Measurements from ENCODE around the gene NCOA1. TPM values are rescaled to one million over a fixed set of nuclear protein-coding genes. Genes with fewer than 3 reads are reported as not detected.
"Not testable (repeated sequence)": the region's sequence is repeated elsewhere in the genome, so short reads cannot be mapped to it uniquely, and the experiment has no call there.

The NCOA1 gene
- total RNA-seq, 2 donors from 2014 or later, result 17.1 to 29.1 TPM

- H3K9me3 Mint-ChIP-seq; DNase-seq (ENCODE audit: low spot score in 2 of 2); ATAC-seq: not testable (repeated sequence)
- Mint-ChIP-seq H3K36me3 (peaks cover 34 to 47% of the 10 kb centered on the region in 2 donors), H3K27ac (peak overlapping the region in 1 of 2 donors; percentile 11)
These were observed 315.0 kb downstream of the NCOA1 start for GRCh38 chr2:24805811-24806660.

GRCh38 chr2:24806661-24807036, 315.6 kb downstream of the NCOA1 start:
- no peaks in the 10 kb centered on the region for H3K9me3 Mint-ChIP-seq
- DNase-seq (ENCODE audit: low spot score in 2 of 2) (no peak), ATAC-seq (no peak)
- H3K27ac Mint-ChIP-seq, result peak overlapping the region in 1 of 2 donors; percentile 11
- peaks cover 34 to 42% of the 10 kb centered on the region in 2 donors for H3K36me3 Mint-ChIP-seq

- DNase-seq (ENCODE audit: low spot score in 2 of 2) (no peak), ATAC-seq (no peak)
- Mint-ChIP-seq H3K9me3 (no peaks in the 10 kb centered on the region), H3K36me3 (peaks cover 32 to 43% of the 10 kb centered on the region in 2 donors), H3K27ac (no peak overlapping the region)
These were observed 318.4 kb downstream of the NCOA1 start for GRCh38 chr2:24809316-24810007.

GRCh38 chr2:24813691-24814137, 322.7 kb downstream of the NCOA1 start:
- ATAC-seq, result no peak
- DNase-seq (ENCODE audit: low spot score in 2 of 2), result no peak
- no peaks in the 10 kb centered on the region for H3K9me3 Mint-ChIP-seq
- H3K27ac Mint-ChIP-seq, result no peak overlapping the region
- H3K36me3 Mint-ChIP-seq, result peaks cover 13 to 33% of the 10 kb centered on the region in 2 donors

GRCh38 chr2:24814516-24814915, 323.5 kb downstream of the NCOA1 start:
- no peak overlapping the region for H3K27ac Mint-ChIP-seq
- no peak for DNase-seq (ENCODE audit: low spot score in 2 of 2)
- peaks cover 13 to 36% of the 10 kb centered on the region in 2 donors for H3K36me3 Mint-ChIP-seq
- no peak for ATAC-seq
- no peaks in the 10 kb centered on the region for H3K9me3 Mint-ChIP-seq

GRCh38 chr2:24815171-24815570, 324.1 kb downstream of the NCOA1 start:
- H3K9me3 Mint-ChIP-seq, result no peaks in the 10 kb centered on the region
- H3K27ac Mint-ChIP-seq, result no peak overlapping the region
- ATAC-seq (no peak), DNase-seq (ENCODE audit: low spot score in 2 of 2) (no peak)
- H3K36me3 Mint-ChIP-seq, result peaks cover 13 to 36% of the 10 kb centered on the region in 2 donors

- Mint-ChIP-seq H3K36me3 (peaks cover 14 to 43% of the 10 kb centered on the region in 2 donors), H3K9me3 (no peaks in the 10 kb centered on the region), H3K27ac (no peak overlapping the region)
- DNase-seq (ENCODE audit: low spot score in 2 of 2), result no peak
- no peak for ATAC-seq
These were observed 325.4 kb downstream of the NCOA1 start for GRCh38 chr2:24816404-24816803.

GRCh38 chr2:24816884-24817283, 325.8 kb downstream of the NCOA1 start:
- H3K27ac Mint-ChIP-seq, result no peak overlapping the region
- DNase-seq (ENCODE audit: low spot score in 2 of 2), result no peak
- H3K36me3 Mint-ChIP-seq, result peaks cover 18 to 43% of the 10 kb centered on the region in 2 donors
- no peaks in the 10 kb centered on the region for H3K9me3 Mint-ChIP-seq
- no peak for ATAC-seq

- ATAC-seq (no peak), DNase-seq (ENCODE audit: low spot score in 2 of 2) (no peak)
- no peaks in the 10 kb centered on the region for H3K9me3 Mint-ChIP-seq
- H3K27ac Mint-ChIP-seq, result peak overlapping the region; percentile 32 to 75
- peaks cover 22 to 39% of the 10 kb centered on the region in 2 donors for H3K36me3 Mint-ChIP-seq
These were observed 327.7 kb downstream of the NCOA1 start for GRCh38 chr2:24818721-24819167.

GRCh38 chr2:24819442-24820174, 328.6 kb downstream of the NCOA1 start:
- no peak for ATAC-seq
- Mint-ChIP-seq H3K27ac (peak overlapping the region in 1 of 2 donors; percentile 55), H3K9me3 (no peaks in the 10 kb centered on the region), H3K36me3 (peaks cover 16 to 38% of the 10 kb centered on the region in 2 donors)
- no peak for DNase-seq (ENCODE audit: low spot score in 2 of 2)

- no peak for DNase-seq (ENCODE audit: low spot score in 2 of 2)
- no peak overlapping the region for H3K27ac Mint-ChIP-seq
- no peak for ATAC-seq
- peaks cover 16 to 41% of the 10 kb centered on the region in 2 donors for H3K36me3 Mint-ChIP-seq
- H3K9me3 Mint-ChIP-seq, result no peaks in the 10 kb centered on the region
These were observed 329.1 kb downstream of the NCOA1 start for GRCh38 chr2:24820175-24820513.

Other genes starting within 250 kb of the NCOA1 start
- gene ITSN2, start 130.7 kb upstream of the NCOA1 start, total RNA-seq, result 10 to 100 TPM; 48.7 to 51.2 TPM